Measurements from ENCODE around the gene ELAVL1. TPM values are rescaled to one million over a fixed set of nuclear protein-coding genes. Genes with fewer than 3 reads are reported as not detected.
A peak's percentile ranks its signal among the peaks of the same experiment; 100 is the strongest.
"Not testable (repeated sequence)": the region's sequence is repeated elsewhere in the genome, so short reads cannot be mapped to it uniquely, and the experiment has no call there.

The ELAVL1 gene
- total RNA-seq, 2 experiments from 2014 or later: 143 to 145 TPM

DNA sequence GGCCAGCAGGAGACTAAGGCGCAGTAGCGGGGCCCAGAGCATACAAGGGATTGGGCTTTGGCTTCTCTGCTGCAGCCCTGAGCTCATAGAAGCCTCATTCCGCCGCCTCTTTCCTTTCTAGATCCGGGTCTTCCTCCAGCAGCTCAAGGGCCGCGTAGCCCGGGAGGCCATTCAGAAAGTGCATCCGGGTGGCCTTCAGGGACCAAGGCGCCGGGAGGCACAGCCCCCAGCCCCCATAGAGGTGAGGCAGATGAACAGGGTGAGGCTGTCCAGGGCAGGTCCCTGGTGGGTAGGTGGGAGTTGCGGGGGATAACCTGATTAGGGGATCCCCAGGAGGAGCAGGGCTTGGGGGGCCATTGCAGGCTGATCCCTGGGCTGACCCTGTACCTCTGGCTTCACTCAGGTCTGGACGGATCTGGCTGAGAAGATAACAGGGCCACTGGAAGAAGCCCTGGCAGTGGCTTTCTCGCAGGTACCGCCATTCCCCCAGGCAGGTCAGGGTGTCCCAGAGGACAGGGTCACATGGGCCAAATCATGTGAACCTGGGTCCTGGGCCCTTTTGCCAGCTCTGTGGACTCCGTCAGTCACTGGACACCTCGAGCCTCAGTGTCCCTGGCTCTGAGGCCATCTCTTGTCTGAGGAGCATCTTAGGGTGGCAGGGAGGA lies 84.0 kb downstream of the ELAVL1 start:
- peaks cover 3% of the 10 kb centered on the region for H3K36me3 Mint-ChIP-seq
- CTCF ChIA-PET: interaction anchor here (0.9 to 3.5 kb wide), 8 partner anchors 8 to 353 kb away, joined by 3 to 28 read pairs (median 7); partner anchors contain the start of genes MAP2K7 and TIMM44
- no peaks in the 10 kb centered on the region for H3K9me3 Mint-ChIP-seq
- peaks cover 32% of the 10 kb centered on the region for H3K4me1 Mint-ChIP-seq (ENCODE audit: low read depth)
- no peak for DNase-seq
- POLR2A ChIA-PET: interaction anchor here (1.7 kb wide), 1 partner anchor 23 kb away, joined by 7 read pairs; the partner anchor contains the start of gene TIMM44
- peaks cover 10% of the 10 kb centered on the region for H3K27me3 Mint-ChIP-seq
- intact Hi-C loops (cut with micrococcal nuclease): loop anchor here (5.0 kb wide), 1 partner anchor 284 kb away; the partner anchor contains the start of gene STXBP2
- H3K4me3 Mint-ChIP-seq: peak overlapping the region; percentile 83
- peak overlapping the region; percentile 84 for H3K27ac Mint-ChIP-seq

DNA sequence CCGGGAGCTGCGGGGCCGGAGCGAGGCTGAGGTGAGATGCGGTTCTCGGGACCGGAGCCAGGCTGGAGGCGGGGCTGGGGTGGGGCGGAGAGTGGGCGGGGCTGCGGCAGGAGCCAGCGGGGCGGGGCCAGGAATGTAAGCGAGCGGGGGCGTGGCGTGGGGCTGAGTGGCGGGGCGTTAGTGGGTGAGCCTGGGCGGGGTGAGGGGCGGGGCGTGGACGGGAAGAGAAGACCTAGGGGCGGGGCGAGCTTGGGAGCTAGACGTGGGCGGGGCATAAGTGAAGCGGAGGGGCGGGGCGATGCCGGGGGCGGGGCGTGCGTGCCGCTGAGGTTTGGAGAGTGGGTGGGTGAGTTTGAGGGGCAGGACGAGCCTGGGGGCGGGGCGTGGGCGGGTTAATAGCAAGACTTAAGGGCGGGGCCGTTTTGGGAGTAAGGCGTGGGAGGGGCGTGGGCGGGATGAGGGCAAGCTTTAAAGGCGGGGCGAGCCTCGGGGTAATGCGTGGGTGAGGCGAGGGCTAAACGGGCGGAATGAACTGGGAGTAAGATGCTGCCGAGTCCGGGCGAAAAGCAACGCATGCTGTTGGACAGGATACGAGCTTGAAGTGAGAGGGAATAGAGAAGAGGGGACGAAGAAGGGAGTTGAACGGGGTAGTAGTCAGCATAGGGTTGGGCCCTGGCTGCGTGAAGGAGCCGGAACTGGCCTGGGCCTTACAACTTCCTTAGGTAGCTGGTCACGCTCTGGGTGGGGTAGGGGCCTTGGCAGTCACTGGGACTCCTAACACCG lies 84.7 kb downstream of the ELAVL1 start:
- no peaks in the 10 kb centered on the region for H3K9me3 Mint-ChIP-seq
- peaks cover 31% of the 10 kb centered on the region for H3K4me1 Mint-ChIP-seq (ENCODE audit: low read depth)
- H3K36me3 Mint-ChIP-seq: peaks cover 3% of the 10 kb centered on the region
- H3K27me3 Mint-ChIP-seq: peaks cover 14% of the 10 kb centered on the region
- H3K27ac Mint-ChIP-seq: peak overlapping the region; percentile 84
- peak overlapping the region; percentile 83 for H3K4me3 Mint-ChIP-seq
- intact Hi-C loops (cut with micrococcal nuclease): loop anchor here (1.0 to 5.0 kb wide), 5 partner anchors 17 to 283 kb away; partner anchors contain the start of genes MAP2K7, STXBP2 and TIMM44
- CTCF ChIA-PET: interaction anchor here (0.9 to 3.5 kb wide), 9 partner anchors 8 to 567 kb away, joined by 3 to 28 read pairs (median 6); partner anchors contain the start of genes MAP2K7 and TIMM44
- POLR2A ChIA-PET: interaction anchor here (1.1 to 1.7 kb wide), 3 partner anchors 14 to 23 kb away, joined by 3 to 7 read pairs (median 7); partner anchors contain the start of genes MAP2K7 and TIMM44
- DNase-seq: peak; percentile 100

DNA sequence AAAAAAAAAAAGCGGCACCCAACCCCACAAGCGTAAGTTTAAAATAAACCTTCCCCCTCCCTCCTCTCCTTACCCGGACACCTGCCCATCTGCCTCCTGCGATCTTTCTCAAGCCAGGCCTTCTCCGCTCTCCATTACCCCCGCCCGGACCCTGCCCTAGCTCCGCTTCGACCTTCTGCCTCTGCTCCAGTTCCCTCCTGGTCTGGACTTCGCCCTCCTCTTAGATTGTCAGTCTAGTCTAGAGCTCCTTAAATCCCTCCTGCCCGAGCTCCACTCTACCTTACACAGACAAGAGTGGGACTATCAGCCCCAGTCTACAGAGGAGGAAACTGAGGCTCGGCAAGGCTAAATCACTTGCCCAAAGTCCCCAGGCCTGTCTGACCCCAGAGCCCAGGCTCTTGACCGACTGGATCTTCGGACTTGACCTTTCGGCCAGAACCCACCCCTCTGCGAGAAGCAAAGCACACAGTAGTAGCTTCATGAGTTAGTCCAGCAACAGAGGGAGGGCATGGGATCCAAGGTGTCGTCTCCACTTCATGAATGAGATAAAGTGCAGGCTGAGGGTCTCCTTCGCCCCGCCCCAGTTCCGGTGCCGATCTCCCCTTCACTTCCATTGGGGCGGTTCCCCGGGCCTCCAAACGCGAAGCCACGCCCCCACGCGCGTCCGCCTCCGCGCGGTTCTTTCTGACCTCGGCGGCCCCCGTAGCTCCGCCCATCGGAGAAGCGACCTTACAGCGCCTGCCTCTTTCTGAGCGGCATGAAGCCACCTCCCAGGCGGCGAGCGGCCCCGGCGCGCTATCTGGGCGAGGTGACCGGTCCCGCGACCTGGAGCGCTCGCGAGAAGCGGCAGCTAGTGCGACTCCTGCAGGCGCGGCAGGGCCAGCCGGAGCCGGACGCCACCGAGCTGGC lies 85.6 kb downstream of the ELAVL1 start, which contains the start of gene SNAPC2:
Gene SNAPC2 (plus strand): TSS at position 729 of the 909 bp plus-strand sequence. CDS start 29 bp downstream, at position 758.
- Mint-ChIP-seq H3K27ac (peak within 1 kb of the TSS; percentile 84), H3K36me3 (peaks cover 3% of the 10 kb centered on the region), H3K4me3 (peak within 1 kb of the TSS; percentile 83), H3K9me3 (no peaks in the 10 kb centered on the region), H3K4me1 (ENCODE audit: low read depth) (peaks cover 33% of the 10 kb centered on the region), H3K27me3 (peaks cover 22% of the 10 kb centered on the region)
- ChIA-PET CTCF (interaction anchor here (0.5 to 3.5 kb wide), 9 partner anchors 9 to 566 kb away, joined by 3 to 28 read pairs (median 6); partner anchors contain the start of genes MAP2K7 and TIMM44), POLR2A (interaction anchor here (0.9 to 1.7 kb wide), 4 partner anchors 13 to 24 kb away, joined by 3 to 7 read pairs (median 6); partner anchors contain the start of genes MAP2K7 and TIMM44)
- DNase-seq: peak; percentile 98
- intact Hi-C loops (cut with micrococcal nuclease): loop anchor here (1.0 to 5.0 kb wide), 5 partner anchors 17 to 283 kb away; partner anchors contain the start of genes MAP2K7, STXBP2 and TIMM44

DNA sequence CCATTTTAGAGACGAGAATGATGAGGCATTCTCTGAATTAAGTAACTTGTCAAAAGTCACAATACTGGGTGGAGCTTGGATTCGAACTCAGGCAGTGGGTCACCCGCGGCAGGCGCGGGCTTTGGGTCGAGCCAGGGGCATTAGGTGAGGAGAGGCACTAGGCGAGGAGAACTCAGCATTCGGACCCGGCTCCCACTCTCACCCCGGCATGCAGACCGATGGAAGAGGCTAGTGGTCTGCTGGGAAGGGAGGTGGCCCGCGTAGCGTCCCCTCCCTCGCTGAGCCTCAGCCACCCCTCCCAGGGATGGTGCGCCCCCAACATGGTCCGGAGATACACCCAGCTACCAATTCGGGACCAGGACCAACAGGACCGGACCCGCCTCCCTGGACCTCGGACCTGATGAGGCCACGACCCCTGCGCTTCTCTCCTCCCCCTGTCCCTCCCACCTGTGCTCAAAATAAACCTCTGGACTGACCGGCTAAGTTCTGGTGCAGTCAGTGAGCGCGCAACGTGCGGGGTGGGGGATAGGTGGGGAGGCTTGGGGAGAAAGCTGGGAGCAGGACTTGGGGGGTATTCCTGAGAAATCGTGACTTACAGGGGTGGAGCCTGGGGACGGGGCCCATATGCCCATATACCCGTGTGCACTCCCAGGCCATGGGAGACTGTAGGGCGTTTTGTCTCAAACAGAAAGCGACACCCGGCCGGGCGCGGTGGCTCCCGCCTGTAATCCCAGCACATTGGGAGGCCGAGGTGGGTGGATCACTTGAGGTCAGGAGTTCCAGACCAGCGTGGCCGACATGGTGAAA lies 86.6 kb downstream of the ELAVL1 start:
- no peak overlapping the region for H3K4me3 Mint-ChIP-seq
- no peak overlapping the region for H3K27ac Mint-ChIP-seq
- H3K27me3 Mint-ChIP-seq: peaks cover 23% of the 10 kb centered on the region
- CTCF ChIA-PET: interaction anchor here (0.9 to 4.0 kb wide), 8 partner anchors 10 to 50 kb away, joined by 3 to 28 read pairs (median 16); partner anchors contain the start of genes MAP2K7 and TIMM44
- no peaks in the 10 kb centered on the region for H3K9me3 Mint-ChIP-seq
- intact Hi-C loops (cut with micrococcal nuclease): no loop called here
- peaks cover 32% of the 10 kb centered on the region for H3K4me1 Mint-ChIP-seq (ENCODE audit: low read depth)
- DNase-seq: no peak
- H3K36me3 Mint-ChIP-seq: peaks cover 3% of the 10 kb centered on the region
- POLR2A ChIA-PET: interaction anchor here (0.7 to 1.1 kb wide), 3 partner anchors 15 to 25 kb away, joined by 3 to 5 read pairs (median 3); partner anchors contain the start of gene TIMM44

DNA sequence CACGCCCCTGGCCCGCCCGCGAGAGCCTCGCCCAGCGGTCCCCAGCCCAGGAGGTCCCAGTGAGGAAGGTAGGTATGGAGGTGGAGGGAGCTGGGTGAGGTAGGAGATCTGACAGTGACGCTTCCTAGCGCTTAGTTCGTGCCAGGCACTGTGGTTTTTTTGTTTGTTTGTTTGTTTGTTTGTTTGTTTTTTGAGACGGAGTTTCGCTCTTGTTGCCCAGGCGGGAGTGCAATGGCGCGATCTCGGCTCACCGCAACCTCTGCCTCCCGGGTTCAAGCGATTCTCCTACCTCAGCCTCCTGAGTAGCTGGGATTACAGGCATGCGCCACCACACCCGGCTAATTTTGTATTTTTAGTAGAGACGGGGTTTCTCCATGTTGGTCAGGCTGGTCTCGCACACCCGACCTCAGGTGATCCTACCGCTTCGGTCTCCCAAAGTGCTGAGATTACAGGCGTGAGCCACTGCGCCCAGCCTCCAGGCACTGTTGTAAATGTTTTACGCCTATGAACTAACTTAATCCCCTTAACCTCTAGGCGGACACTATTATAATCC lies 87.3 kb downstream of the ELAVL1 start:
- DNase-seq; intact Hi-C loops (cut with micrococcal nuclease); H3K36me3 Mint-ChIP-seq; H3K9me3 Mint-ChIP-seq; H3K27ac Mint-ChIP-seq: not testable (repeated sequence)
- Mint-ChIP-seq H3K4me3 (peak overlapping the region; percentile 37), H3K27me3 (peaks cover 23% of the 10 kb centered on the region), H3K4me1 (ENCODE audit: low read depth) (peaks cover 32% of the 10 kb centered on the region)
- CTCF ChIA-PET: interaction anchor here (0.9 to 4.0 kb wide), 6 partner anchors 11 to 232 kb away, joined by 3 to 18 read pairs (median 3); partner anchors contain the start of genes MAP2K7 and TIMM44
- POLR2A ChIA-PET: interaction anchor here (0.7 to 1.6 kb wide), 3 partner anchors 15 to 26 kb away, joined by 3 to 6 read pairs (median 3); partner anchors contain the start of gene TIMM44

DNA sequence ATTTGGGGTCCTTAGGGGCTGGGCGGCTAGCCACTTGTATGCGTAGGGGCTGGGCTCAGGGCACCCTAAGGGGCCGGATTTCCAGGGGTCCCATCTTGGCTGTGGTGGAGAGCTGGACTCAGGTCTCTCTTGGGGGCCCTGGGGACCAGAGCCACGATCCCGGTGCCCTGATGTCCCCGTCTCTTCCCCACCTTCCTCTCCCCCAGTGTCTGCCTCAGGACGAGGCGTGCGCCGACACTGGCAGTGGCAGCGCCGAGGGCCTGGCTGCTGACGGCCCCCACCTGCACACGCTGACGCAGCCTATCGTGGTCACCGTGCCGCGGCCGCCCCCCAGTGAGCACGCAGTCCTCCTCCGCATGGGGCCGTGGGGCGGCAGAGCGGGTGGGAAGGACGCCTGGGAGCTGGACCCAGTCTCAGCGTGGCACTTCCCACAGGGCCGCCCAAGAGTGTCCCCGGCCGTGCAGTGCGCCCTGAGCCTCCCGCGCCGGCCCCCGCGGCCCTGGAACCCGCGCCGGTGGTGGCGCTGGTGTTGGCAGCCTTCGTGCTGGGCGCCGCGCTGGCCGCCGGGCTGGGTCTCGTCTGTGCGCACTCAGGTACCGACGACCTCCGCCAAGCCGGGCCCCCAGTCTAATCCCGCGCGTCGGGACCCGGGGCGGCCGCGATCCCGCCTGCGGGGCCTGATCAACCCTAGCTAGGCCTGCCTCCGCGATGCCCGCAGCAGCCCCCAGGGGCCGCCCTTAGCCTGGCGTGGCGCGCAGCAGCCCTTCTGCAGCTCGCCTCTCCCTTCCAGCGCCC lies 88.0 kb downstream of the ELAVL1 start:
- peaks cover 9% of the 10 kb centered on the region for H3K36me3 Mint-ChIP-seq

DNA sequence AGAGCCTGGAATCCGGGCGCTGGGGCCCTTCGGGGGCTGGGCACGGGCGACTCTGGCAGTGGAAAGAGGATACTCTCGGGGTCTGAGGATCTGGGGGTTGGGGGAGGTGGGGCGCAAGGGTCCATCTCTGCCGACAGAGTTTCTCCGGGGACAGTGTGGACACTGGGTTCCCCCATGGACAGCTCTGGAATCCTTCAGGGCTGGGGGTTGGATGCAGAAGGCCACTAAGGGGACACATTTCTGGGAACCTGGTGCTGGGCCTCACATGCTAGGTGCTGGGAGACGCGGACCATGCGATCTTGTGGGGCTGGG lies 88.5 kb downstream of the ELAVL1 start:
- Mint-ChIP-seq H3K4me1 (ENCODE audit: low read depth) (peaks cover 28% of the 10 kb centered on the region), H3K27ac (peak overlapping the region; percentile 9), H3K27me3 (peaks cover 23% of the 10 kb centered on the region), H3K36me3 (peaks cover 9% of the 10 kb centered on the region), H3K4me3 (peak overlapping the region; percentile 69), H3K9me3 (no peaks in the 10 kb centered on the region)
- CTCF ChIA-PET: interaction anchor here (1.0 to 4.0 kb wide), 4 partner anchors 13 to 348 kb away, joined by 3 to 18 read pairs (median 8); partner anchors contain the start of genes MAP2K7 and TIMM44
- POLR2A ChIA-PET: interaction anchor here (1.6 kb wide), 1 partner anchor 27 kb away, joined by 6 read pairs; the partner anchor contains the start of gene TIMM44
- intact Hi-C loops (cut with micrococcal nuclease): no loop called here
- DNase-seq: no peak

More for the DNA sequence above, 88.0 kb downstream of the ELAVL1 start:
- H3K4me1 Mint-ChIP-seq (ENCODE audit: low read depth): peaks cover 32% of the 10 kb centered on the region
- ChIA-PET POLR2A (interaction anchor here (0.7 to 1.6 kb wide), 3 partner anchors 14 to 27 kb away, joined by 3 to 6 read pairs (median 3); partner anchors contain the start of gene TIMM44), CTCF (interaction anchor here (0.9 to 4.0 kb wide), 7 partner anchors 14 to 349 kb away, joined by 3 to 18 read pairs (median 3); partner anchors contain the start of genes MAP2K7 and TIMM44)
- intact Hi-C loops (cut with micrococcal nuclease): no loop called here
- no peak overlapping the region for H3K27ac Mint-ChIP-seq
- peak overlapping the region; percentile 69 for H3K4me3 Mint-ChIP-seq
- DNase-seq: peak; percentile 70
- no peaks in the 10 kb centered on the region for H3K9me3 Mint-ChIP-seq
- peaks cover 23% of the 10 kb centered on the region for H3K27me3 Mint-ChIP-seq

DNA sequence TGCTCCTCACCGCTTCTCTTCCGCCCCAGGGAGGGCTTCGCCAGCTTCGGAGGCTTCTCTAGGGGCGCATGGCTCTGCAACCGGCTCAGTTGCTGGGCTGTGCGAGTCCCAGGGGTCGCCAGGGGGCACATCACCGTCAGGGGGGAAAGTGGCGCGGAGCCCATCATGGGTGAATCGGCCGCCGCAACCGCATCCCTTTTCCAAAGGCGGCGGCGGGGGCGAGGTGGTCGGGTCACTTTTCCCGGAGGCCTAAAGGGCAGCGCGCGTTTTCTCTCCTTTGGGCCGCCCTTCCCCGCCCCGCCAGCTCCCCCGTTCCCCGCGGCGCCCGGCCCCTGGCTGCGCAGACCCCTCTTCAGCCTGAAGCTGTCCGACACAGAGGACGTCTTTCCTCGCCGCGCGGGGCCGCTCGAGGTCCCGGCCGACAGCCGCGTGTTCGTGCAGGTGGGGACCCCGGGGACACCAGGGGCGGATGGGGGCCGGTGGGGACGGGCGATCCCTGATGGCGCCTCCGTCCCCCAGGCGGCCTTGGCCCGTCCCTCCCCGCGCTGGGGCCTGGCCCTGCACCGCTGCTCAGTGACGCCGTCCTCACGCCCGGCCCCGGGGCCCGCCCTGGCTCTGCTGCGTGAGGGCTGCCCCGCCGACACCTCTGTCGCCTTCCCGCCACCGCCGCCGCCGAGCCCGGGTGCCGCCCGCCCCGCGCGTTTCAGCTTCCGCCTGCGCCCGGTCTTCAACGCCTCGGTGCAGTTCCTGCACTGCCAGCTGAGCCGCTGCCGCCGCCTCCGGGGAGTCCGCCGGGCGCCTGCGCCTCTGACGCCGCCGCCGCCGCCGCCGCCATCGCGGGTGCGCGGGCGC lies 89.1 kb downstream of the ELAVL1 start:
- Mint-ChIP-seq H3K27me3 (peaks cover 23% of the 10 kb centered on the region), H3K27ac (no peak overlapping the region), H3K4me1 (ENCODE audit: low read depth) (peaks cover 26% of the 10 kb centered on the region), H3K36me3 (peaks cover 13% of the 10 kb centered on the region), H3K4me3 (peak overlapping the region; percentile 69), H3K9me3 (no peaks in the 10 kb centered on the region)
- intact Hi-C loops (cut with micrococcal nuclease): no loop called here
- DNase-seq: peak; percentile 74
- CTCF ChIA-PET: interaction anchor here (0.6 to 4.0 kb wide), 6 partner anchors 13 to 347 kb away, joined by 3 to 18 read pairs (median 4); partner anchors contain the start of genes MAP2K7 and TIMM44
- POLR2A ChIA-PET: interaction anchor here (1.0 to 1.6 kb wide), 3 partner anchors 12 to 47 kb away, joined by 3 to 6 read pairs (median 3); partner anchors contain the start of genes MAP2K7 and TIMM44
